ENCODE results near the gene CACNA1B.

- no peak for TF ChIP-seq TAF1 (IDR thresholded peaks at IDR 0.05; ENCODE audit: low read depth, low read length)
- TF ChIP-seq POLR2A (IDR thresholded peaks at IDR 0.05; ENCODE audit: low read depth, low read length): no peak
- no peak for TF ChIP-seq POLR2AphosphoS5 (IDR thresholded peaks at IDR 0.05; ENCODE audit: low read depth, low read length)
- TF ChIP-seq POU2F2 (IDR thresholded peaks at IDR 0.05; ENCODE audit: low read depth, low read length): no peak
Observed at GRCh38 chr9:137963525-137963924, 85.9 kb downstream of the CACNA1B start.

Data from GM12891 (cell line).